HG03103 (cell line): ENCODE measurements around the gene MUC4.
A peak's percentile ranks its signal among the peaks of the same experiment; 100 is the strongest.

Experiments used
- ATAC-seq: cut with Tn5 transposase; IDR thresholded peaks from one replicate; pipeline ENCODE4 v1.9.1; 2021; ENCODE audit warnings: low read depth; ENCODE audit not compliant: unreplicated experiment

MUC4 gene, protein sequence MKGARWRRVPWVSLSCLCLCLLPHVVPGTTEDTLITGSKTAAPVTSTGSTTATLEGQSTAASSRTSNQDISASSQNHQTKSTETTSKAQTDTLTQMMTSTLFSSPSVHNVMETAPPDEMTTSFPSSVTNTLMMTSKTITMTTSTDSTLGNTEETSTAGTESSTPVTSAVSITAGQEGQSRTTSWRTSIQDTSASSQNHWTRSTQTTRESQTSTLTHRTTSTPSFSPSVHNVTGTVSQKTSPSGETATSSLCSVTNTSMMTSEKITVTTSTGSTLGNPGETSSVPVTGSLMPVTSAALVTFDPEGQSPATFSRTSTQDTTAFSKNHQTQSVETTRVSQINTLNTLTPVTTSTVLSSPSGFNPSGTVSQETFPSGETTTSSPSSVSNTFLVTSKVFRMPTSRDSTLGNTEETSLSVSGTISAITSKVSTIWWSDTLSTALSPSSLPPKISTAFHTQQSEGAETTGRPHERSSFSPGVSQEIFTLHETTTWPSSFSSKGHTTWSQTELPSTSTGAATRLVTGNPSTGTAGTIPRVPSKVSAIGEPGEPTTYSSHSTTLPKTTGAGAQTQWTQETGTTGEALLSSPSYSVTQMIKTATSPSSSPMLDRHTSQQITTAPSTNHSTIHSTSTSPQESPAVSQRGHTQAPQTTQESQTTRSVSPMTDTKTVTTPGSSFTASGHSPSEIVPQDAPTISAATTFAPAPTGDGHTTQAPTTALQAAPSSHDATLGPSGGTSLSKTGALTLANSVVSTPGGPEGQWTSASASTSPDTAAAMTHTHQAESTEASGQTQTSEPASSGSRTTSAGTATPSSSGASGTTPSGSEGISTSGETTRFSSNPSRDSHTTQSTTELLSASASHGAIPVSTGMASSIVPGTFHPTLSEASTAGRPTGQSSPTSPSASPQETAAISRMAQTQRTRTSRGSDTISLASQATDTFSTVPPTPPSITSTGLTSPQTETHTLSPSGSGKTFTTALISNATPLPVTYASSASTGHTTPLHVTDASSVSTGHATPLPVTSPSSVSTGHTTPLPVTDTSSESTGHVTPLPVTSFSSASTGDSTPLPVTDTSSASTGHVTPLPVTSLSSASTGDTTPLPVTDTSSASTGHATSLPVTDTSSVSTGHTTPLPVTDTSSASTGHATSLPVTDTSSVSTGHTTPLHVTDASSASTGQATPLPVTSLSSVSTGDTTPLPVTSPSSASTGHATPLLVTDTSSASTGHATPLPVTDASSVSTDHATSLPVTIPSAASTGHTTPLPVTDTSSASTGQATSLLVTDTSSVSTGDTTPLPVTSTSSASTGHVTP (N-terminal part only)

DNA sequence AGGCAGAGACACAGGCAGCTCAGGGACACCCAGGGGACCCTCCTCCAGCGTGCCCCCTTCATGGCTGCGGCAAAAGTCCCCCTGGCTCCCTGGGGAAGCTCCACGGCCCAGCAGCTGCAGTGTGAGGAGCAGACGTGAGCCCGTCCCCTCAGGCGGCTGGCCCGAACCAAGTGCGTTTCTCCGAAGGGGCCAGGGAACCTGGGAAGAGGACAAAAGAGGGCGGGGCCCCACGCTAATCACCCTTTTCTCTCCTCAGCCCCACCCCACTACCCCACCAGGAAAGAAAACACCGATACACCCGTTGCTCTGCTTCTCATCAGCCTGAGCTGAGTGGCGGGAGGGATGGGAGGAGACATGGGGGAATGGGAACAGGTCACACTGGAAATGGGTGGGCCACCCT lies at the start of gene MUC4:
TSS of gene MUC4 (minus strand) at position 174 of the 400 bp plus-strand sequence. CDS start at position 62, 112 bp downstream.
- no peak for ATAC-seq

DNA sequence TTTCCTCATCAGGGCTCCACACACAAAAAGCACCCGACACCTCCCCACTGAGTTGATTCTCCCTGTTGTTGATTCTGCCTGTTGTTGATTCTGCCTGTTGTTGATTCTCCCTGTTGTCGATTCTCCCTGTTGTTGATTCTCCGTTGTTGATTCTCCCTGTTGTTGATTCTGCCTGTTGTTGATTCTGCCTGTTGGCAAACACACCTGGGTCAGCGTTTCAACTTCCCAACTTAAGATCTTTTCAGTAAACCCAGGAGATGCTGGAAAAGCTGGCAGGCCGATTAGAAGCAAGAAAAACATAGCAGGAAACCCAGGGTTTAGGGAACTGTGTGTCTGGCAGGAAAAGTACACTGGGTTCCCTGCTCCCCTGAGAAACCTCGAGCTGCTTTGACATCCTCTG lies 48.7 kb upstream of the MUC4 start:
- no peak for ATAC-seq

DNA sequence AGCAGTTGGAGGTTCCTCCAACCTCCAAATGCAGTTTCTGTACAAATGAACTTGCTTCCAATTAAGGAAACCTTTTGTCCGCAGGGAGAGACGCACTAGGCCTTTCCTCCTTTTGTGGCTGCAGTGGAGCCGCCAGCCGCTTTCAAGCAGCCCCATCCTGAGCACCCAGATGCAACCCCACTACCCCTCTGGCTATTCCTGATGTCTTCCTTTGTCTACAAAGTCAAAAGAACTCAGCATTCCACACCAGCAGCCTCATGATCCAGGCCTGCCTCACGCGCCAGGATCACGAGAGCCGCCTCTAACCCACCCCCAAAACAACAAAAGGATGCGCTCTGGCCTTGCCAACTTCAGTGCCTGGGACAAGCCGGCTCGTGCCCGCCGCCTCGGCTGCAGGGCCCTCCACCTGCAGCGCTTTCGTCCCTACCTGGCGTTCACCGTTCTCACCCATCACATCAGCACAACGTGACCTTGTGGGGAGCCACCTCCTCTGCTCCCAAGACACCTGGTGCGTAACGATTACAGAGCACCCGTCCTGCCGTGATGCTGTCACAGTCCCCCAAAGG lies 48.2 kb upstream of the MUC4 start:
- no peak for ATAC-seq

DNA sequence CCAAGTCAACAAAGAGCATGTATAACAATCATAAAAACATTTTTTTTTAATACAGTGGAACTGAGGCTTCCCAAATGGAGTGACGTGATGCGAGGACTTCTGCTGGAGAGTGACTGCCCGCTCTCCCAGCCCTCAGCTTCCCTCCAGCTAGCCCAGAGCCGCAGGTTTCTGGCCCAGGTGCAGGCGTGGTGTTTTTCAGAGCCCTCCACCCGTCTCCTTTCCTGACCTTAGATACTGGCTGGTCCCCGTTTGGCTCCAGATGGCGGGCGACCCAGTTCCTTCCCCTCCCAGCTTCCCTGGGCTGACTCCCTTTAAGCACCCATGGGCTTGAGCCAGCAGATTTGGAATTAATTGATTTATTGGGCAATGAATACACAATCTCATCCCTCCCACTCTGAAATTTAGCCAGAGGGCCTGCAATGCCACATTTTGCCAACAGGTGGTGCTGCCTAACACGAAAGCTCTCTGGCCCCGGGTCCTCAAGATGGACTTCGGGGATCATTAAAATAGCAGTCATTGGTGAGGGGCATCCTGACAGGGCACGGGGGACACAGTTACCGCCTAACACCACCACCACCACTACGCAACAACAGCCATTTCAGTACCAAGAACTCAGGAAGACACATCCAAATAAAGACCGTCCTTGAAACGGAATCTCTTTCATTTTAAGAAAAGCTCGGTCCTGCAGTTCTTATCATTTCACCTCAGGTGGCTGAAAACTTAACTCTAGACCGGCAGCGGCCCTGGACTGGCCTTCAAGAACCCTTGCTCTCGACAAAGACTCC lies 47.5 kb upstream of the MUC4 start:
- no peak for ATAC-seq

DNA sequence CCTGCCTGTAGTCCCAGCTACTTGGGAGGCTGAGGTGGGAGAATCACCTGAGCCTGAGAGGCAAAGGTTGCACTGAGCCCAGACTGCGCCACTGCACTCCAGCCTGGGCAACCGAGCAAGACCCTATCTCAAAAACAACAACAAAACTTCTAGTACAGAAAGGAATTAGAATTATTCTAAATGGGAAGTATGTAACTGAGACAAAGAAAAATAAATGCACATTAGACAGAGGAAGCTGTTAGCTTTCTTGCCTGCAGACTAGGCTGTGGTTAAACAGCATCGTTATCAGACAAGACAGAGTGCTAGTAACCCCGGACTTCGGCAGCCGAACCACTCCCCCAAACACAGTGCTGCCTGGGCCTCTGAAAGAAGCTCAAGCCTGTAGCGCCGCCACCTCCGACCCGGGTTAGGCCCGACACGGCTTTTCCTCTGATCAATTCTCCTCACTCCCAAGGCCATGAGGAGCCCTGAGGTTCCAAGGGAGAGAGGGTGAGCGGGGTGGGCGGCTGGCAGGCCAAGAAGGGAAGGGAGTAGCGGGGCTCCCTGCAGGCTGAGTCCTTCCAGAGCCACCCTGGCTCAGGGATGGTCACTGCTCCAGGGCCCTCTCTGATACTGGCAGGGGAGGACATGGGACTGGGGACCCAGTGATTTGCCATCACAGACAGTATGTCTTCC lies 44.8 kb upstream of the MUC4 start:
- no peak for ATAC-seq

DNA sequence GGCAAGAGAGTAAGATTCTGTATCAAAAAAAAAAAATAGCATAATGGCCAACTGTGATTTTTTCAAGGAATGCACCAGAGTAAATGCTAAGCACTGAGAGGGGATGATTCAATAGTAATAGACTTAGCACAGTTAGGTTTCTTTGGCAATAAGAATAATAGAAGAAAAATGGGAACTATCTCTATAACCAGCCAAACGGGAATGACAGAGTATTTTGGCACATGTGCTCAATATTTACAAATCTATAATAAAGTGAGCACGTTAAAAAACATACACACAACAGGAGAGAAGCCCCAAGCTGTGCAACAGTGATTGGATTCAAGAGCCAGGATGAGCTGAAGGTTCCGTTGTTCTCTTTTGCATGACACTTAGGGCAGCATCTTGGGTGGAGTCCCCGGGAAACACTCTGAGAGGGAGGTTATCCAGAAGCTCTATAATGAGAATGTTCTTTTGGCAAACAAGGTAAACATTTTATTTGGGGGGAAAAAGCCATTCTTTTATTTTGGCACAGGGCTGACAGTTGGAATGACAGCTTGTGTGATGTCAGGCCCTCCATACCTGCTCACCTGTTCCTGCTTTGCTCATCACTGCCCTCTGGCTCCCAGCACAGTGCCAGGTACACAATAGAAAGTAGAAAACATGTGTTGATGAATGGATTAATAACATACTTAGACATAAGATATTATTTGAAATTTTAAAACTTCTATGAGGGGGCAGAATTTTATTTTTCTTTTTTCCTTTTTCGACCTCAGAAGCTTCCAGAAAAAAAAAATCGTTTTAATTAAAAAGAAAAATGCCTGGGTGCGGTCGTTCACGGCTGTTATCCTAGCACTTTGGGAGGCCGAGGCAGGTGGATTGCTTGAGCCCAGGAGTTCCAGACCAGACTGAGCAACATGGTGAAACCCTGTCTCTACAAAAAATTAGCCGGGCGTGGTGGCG lies 44.0 kb upstream of the MUC4 start:
- no peak for ATAC-seq

DNA sequence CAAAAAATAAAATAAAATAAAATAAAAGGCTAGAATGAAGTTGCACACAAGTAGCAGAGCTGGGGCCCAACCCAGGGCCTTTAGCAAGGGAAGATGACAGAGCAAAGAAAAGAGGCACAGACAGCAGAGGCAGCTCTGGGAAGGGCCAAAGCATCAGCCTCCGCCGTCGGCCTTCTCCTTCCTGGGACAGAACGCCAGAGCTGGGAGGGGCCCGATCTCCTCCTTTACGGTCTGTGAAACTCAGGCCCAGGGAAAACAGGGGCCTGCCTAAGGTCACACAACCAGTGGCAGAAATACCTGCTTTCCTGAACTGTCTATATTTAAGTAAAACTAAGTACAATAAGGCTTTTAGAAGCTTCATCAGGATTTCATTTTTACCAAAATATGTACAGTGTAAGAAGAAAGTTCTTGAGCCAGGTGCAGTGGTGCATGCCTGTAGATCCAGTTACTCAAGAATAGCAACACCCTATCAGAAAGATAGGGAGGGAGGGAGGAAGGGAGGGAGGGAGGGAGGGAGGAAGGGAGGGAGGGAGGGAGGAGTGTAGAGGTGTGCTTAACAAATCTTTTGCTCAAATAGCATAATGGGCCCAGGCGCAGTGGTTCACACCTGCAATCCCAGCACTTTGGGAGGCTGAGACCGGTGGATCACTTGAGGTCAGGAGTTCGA lies 43.0 kb upstream of the MUC4 start:
- ATAC-seq: no peak

DNA sequence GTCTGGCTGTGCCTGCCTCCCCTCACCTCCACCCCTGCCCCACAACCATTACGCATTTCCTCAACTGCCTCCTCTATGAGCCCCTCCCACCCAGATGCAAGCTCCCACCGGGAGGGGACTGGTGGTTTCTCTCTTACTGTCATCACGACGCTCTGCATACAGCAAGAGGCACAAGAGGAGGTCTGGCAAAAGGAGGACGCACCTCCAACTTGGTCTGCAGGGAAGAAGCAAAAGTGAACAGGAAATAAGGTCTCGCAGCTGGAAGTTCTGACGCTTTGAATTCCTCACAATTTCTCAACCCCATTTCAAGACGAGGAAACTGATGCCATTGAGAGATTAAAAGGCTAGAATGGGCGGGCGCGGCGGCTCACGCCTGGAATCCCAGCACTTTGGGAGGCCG lies 42.3 kb upstream of the MUC4 start:
- ATAC-seq: no peak

DNA sequence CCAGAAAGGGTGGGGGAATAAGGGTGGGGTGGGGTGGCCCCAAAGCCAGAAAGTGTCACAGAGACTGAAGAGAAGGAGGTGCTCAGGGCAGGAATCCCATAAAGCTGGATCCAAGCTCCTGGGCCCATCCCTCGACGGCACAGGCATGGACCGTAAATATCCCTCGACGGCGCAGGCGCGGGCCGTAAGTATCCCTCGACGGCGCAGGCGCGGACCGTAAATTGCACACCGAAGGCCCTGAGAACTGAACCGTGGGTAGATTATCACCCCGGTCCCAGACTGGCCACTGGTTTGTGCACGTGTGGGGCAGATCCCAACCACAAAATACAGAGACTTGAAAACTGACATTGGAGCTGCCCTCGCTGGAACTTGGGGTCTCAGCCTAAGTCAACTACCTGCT lies 41.3 kb upstream of the MUC4 start:
- ATAC-seq: no peak

DNA sequence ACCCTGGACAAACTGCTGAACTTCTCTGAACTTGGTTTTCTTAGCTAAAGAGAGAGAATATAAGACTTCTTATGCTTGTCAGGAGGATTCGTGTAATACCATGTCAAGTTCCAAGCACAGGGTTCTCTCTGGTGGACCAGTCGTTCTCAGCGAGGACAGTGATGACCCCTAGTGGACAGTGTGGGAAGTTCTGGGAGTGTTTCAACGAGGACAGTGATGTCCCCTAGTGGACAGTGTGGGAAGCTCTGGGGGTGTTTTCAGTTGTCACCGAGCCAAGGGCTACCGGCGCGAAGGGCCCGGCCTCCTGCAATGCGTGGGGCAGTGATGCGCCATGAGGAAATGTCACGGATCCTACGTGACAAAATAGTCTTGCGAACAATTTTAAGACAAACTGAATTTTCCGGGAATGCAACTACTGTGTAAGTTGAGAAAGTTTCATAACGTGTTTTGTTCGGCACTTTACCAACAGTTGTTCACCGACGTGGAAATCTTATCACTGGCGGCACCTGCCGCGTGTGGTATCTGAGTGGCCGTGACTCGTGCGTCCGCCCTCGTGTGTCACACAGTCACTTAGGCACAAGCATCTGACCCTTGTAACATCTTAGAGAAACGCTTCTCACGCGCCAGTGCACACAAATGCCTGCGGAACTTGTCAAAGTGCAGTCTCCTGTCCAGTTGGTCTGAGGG lies 39.3 kb upstream of the MUC4 start:
- ATAC-seq: peak; percentile 81

DNA sequence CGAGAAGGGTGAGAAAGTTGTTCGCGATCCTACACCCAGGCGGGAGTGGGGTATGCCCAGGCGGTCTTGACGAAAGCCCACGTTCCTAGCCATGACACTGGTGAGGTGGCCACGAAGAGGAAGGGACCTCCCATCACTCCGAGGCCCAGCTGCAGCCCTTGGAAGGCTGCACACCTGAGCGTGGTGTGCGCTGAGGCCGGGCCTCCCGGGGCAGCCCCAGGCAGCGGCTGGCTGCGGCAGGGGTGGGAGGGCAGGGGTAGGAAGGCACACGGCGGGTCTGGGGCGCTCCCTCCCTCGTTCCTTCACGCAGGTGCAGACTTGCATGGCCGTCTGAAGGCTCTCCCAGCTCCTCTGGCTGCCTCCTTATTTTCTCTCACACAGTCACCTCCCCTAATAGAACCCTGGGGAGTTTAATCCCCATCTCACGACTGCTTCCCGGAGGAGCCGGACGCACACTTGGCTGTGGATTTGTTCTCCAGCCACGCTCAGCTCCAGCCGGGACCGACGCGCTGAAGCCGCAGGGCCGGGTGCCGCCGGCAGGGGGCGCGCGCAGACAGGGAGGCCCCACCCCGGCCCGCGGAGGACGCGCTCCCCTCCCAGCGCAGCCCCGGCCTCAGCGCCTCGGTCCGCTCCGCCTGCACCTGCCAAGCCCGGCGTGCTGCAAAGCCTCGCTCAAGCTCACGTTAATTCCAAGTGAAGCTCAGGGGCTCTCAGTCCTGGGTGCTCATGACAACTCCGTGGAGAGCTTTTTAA lies 37.8 kb upstream of the MUC4 start:
- no peak for ATAC-seq

DNA sequence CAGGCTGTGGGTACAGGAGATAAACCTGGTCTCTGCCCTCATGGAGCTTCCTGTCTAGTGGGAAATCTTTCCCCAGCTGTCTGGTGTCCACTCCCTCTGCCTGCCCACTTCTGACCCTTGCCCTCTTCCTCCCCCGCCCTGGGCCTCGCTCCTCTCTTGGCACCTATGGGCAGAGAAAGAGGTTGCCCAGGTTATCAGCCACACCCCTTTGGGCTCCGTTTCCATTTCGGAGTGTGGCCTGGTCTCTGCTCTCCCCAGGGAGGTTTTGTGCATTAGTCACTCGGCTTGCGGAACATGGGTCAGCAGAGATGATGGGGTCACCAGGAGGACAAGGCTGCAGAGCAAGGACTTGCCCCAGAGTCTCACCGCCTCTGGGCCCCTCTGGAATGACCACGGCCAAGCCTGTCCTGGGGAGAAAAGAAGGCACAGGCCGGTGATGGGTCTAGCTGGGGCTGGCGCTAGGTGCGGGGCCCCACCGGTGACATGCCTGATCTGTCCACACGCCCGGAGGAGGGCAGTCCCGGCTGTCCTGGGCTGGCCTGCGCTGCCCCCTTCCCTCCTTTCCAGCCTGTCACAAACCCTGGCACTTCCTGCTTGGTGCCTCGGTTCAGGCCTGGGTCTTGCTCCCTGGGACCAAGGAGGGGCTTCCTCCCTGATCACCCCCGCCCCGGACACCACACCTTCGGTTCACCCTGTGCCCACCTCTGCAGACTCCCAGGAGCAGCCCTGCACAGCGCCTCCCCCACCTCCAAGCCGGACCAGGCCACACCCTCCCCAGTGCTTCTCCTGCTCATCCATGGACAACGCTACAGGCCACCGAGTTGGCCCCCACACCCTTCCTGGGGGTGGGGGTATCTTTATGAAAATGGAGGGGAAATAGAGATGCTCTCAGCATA lies 35.6 kb upstream of the MUC4 start:
- no peak for ATAC-seq

DNA sequence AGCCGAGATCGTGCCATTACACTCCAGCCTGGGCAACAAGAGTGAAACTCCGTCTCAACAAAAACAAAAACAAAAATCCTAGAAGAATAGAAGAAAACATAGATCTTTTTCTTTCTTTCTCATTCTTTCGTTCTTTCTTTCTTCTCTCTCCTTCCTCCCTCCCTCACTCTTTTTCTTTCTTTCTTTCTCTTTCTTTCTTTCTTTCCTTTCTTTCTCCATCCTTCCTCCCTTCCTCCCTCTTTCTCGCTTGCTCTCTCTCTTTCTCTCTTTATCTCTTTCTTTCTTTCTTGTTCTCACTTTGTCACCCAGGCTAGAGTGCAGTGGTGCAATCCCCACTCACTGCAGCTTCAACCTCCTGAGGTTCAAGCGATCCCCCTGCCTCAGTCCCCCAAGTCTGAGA lies 33.8 kb upstream of the MUC4 start:
- no peak for ATAC-seq

DNA sequence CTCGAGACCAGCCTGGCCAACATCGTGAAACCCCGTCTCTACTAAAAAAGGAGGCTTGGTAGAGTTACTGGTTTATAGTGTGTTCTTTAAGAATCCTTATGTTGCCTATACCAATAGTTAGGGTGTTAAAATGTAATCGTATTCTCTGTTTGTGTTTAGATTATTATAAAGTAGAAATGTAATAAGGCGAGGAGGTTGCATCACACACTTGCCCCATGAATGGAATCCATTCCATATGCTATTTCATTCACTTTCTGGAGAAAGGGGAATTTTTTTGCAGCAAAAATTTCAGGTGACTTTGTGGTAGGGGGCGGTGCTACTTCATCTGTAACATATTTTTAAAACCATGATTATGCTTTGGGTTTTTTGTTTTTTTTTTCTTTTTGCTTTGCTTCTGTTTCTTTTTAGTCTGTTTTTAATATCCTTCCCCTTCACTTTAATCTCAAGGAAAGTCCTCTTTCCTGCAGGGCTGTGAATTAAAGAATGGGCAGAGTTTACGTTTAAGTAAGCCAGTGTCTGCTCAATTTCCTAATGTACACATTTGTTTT lies 33.0 kb upstream of the MUC4 start:
- ATAC-seq: no peak
